SK-N-SH treated with all-trans-retinoic acid at 6 μM for 48 hours (cell line): ENCODE measurements around the gene ZNF330.

Experiments used
- ARNTL ChIP-seq: fragments of 450-650 bp; formaldehyde crosslinking; IDR thresholded peaks from 2 replicates; pipeline ENCODE4 v1.5.0; 2020; ENCODE audit warnings: low read depth, mild to moderate bottlenecking, moderate library complexity, borderline replicate concordance
- CSDC2 ChIP-seq: fragments of 250-450 bp; sonication (Bioruptor Pico); IDR thresholded peaks from 2 replicates; pipeline ENCODE4 v1.5.0; 2020; ENCODE audit warnings: mild to moderate bottlenecking, moderate library complexity
- GLIS3 ChIP-seq: fragments of 250-450 bp; sonication (Bioruptor Pico); IDR thresholded peaks from 2 replicates; pipeline ENCODE4 v1.5.0; 2020; ENCODE audit warnings: mild to moderate bottlenecking, moderate library complexity
- TCF4 ChIP-seq: fragments of 250-450 bp; sonication (Bioruptor Pico); IDR thresholded peaks from 2 replicates; pipeline ENCODE4 v1.8.0; 2021; ENCODE audit warnings: mild to moderate bottlenecking, moderate library complexity, borderline replicate concordance
- TF ChIP-seq, protein P1 (sequence below): fragments of 250-450 bp; sonication (Bioruptor Pico); IDR thresholded peaks from 2 replicates; pipeline ENCODE4 v1.8.0; 2021; ENCODE audit warnings: low read depth, mild to moderate bottlenecking, moderate library complexity, borderline replicate concordance

DNA sequence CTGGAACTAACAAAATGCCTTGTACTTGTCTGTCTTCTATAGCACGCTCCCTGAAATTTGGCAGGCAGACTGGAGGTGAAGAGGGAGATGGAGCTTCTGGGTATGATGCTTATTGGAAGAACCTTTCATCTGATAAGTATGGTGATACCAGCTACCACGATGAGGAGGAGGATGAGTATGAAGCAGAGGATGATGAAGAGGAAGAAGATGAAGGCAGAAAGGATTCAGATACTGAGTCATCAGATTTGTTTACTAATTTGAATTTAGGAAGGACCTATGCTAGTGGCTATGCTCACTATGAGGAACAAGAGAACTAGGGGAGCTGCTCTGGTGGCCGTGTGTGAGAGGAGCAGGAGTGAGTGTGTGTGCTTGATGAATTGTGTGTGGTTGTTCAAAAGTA, 13.0 kb downstream of the ZNF330 start:
- TF ChIP-seq CSDC2 (CRISPR knock-in tag) (no peak), ARNTL (CRISPR knock-in tag) (no peak), GLIS3 (no peak), TCF4 (no peak)
- TF ChIP-seq, protein P1, sequence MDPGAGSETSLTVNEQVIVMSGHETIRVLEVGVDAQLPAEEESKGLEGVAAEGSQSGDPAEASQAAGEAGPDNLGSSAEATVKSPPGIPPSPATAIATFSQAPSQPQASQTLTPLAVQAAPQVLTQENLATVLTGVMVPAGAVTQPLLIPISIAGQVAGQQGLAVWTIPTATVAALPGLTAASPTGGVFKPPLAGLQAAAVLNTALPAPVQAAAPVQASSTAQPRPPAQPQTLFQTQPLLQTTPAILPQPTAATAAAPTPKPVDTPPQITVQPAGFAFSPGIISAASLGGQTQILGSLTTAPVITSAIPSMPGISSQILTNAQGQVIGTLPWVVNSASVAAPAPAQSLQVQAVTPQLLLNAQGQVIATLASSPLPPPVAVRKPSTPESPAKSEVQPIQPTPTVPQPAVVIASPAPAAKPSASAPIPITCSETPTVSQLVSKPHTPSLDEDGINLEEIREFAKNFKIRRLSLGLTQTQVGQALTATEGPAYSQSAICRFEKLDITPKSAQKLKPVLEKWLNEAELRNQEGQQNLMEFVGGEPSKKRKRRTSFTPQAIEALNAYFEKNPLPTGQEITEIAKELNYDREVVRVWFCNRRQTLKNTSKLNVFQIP (CRISPR knock-in tag), result no peak
